Measurements from ENCODE around the gene B4GALNT4. TPM values are rescaled to one million over a fixed set of nuclear protein-coding genes. Genes with fewer than 3 reads are reported as not detected.
"Not testable (repeated sequence)": the region's sequence is repeated elsewhere in the genome, so short reads cannot be mapped to it uniquely, and the experiment has no call there.

The B4GALNT4 gene
- total RNA-seq, 1 donor from 2014 or later = 1.5 TPM

DNA sequence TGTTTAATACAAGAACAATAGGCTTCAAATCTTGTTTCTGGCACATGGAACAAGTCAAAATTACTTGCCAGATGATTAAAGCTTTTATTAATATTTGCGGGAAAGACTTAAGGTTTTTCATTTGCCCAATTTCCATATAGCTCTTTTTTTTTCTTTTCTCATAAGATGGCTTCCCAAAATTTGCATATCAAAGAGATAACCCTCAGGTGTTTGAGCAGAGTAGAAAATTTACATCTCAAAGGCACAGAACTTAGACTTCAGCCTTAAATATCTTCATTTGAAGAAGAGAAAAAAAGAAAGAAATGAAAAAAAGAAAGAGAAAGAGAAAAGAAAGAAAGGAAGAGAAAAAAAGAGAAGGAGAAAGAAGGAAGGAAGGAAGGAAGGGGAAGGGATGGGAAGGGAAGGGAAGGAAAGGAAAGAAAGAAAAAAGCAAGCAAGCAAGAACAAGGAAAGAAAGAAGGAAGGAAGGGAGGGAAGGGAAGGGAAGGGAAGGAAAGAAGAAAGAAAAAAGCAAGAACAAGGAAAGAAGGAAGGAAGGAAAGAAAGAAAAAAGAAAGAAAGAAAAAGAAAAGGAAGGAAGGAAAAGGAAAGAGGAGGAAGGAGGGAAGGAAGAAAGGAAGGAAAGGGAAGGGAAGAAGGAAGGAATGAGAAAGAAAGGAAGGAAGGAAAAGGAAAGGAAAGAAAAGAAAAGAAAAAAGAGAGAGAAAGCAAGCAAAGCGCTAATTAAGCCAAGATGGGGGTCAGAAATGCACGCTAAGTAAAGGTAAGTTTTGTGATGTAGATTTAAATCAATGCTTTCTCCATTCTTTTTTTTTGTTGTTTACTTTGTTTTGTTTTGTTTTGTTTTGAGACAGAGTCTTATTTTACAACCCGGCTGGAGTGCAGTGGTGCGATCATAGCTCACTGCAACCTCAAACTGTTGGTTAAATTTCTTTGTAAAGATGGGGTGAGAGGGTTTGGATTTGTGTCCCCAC is 28.5 kb upstream of the B4GALNT4 start:
- peaks cover 2% of the 10 kb centered on the region for H3K27me3 Mint-ChIP-seq (ENCODE audit: low read depth)
- no peak overlapping the region for H3K4me3 Mint-ChIP-seq (ENCODE audit: low read depth)
- no peak for DNase-seq (ENCODE audit: low spot score)
- H3K36me3 Mint-ChIP-seq (ENCODE audit: low read depth) = no peaks in the 10 kb centered on the region
- H3K9me3 Mint-ChIP-seq = no peaks in the 10 kb centered on the region
- H3K27ac Mint-ChIP-seq = no peak overlapping the region
- intact Hi-C loops (cut with micrococcal nuclease) = no loop called here
- peaks cover 28% of the 10 kb centered on the region for H3K4me1 Mint-ChIP-seq (ENCODE audit: low read depth)

DNA sequence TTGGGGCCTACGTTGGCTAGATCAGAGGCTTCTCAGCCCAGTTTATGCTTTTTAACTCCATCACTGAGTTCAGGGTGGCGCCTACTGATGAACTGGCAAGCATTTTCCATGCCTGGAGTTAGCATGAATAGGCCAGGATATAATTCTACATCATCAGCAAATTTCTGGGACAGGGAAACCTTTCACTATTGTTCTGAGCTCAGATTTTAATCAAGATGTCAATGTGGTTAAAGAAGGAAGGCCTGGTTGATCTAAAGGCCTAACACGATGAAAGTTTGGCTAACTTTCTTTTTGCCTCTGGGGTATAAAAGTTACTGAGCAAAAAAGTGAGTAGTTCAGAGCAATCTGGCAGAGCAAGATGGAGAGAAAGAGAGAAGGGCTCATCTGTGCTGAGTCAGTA is 27.0 kb upstream of the B4GALNT4 start:
- no peak for DNase-seq (ENCODE audit: low spot score)
- Mint-ChIP-seq H3K9me3 (no peaks in the 10 kb centered on the region), H3K36me3 (ENCODE audit: low read depth) (no peaks in the 10 kb centered on the region), H3K27me3 (ENCODE audit: low read depth) (peaks cover 5% of the 10 kb centered on the region), H3K27ac (peak overlapping the region; percentile 82), H3K4me1 (ENCODE audit: low read depth) (peaks cover 17% of the 10 kb centered on the region), H3K4me3 (ENCODE audit: low read depth) (no peak overlapping the region)
- intact Hi-C loops (cut with micrococcal nuclease) = no loop called here

DNA sequence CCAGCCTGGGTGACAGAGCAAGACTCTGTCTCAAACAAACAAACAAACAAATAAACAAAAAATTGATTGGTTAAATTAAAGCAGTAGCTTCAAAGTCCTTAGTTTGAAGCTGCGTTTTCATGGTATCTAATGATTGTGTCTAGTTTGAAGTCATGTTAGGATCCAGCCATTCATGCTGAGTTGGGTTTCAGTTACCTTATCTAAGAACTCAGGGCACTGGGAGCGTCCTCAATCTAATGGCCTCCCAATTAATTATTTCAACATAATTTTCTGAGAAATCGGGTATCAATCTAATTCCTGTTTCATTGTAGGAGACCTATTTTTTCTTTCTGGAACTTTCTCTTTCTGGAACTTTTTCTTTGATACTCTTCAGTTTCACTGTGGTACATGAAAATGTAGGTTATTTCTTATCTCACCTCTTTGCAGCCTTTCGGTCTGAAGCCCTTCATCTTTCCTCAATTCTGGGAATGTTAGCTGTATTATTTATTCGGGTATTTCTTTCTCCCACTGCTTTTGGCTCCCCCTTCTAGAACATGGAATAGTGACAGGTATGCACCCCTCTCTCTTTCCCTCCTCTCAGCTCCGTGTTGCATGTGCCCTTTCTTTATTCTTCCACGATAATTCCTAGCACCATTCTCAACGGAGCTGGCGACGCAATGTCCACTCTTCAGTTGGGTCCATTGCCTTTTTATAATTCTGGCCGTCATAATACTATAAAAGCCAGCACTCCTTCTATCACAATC is 24.3 kb upstream of the B4GALNT4 start:
- no peak for DNase-seq (ENCODE audit: low spot score)
- Mint-ChIP-seq H3K27ac (no peak overlapping the region), H3K27me3 (ENCODE audit: low read depth) (peaks cover 5% of the 10 kb centered on the region), H3K9me3 (no peaks in the 10 kb centered on the region), H3K4me3 (ENCODE audit: low read depth) (no peak overlapping the region), H3K36me3 (ENCODE audit: low read depth) (no peaks in the 10 kb centered on the region), H3K4me1 (ENCODE audit: low read depth) (peaks cover 17% of the 10 kb centered on the region)
- intact Hi-C loops (cut with micrococcal nuclease) = no loop called here

DNA sequence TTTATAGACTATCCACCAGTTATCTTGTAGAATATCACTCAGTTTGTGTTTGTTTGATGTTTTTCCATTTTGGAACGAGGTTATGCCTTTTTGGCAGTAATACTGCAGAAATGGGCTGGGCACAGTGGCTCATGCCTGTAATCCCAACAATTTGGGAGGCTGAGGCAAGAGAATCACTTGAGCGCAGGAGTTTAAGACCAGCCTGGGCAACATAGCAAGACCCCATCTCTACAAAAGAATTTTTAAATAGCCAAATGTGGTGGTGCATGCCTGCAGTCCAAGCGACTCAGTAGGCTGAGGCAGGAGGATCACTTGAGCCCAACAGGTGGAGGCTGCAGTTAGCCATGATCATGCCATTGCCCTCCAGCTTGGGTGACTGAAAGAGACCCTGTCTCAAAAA is 22.8 kb upstream of the B4GALNT4 start:
- peaks cover 18% of the 10 kb centered on the region for H3K4me1 Mint-ChIP-seq (ENCODE audit: low read depth)

DNA sequence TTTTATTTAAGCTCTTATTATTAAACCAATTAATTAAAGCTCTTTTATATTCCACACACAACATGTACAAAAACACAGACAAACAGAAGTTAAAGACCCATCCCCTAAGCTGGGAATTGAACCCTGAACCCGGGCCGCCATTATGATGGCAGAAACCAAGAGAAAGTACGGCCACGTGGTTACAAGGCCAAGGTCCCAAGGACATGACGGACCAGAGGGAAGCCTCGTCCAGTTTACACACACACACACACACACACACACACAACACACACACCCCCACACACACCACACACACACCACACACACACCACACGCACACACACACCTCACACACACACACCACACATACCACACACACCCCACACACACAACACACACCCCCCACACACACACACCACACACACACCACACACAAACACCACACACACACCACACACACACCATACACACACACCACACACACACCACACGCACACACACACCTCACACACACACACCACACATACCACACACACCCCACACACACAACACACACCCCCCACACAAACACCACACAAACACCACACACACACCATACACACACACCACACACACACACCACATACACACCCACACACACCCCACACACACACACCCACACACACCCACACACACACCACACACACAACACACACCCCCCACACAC is 19.9 kb upstream of the B4GALNT4 start:
- not testable (repeated sequence) for H3K9me3 Mint-ChIP-seq; H3K27me3 Mint-ChIP-seq (ENCODE audit: low read depth); DNase-seq (ENCODE audit: low spot score); H3K36me3 Mint-ChIP-seq (ENCODE audit: low read depth); H3K4me3 Mint-ChIP-seq (ENCODE audit: low read depth); H3K27ac Mint-ChIP-seq
- peaks cover 31% of the 10 kb centered on the region for H3K4me1 Mint-ChIP-seq (ENCODE audit: low read depth)
- intact Hi-C loops (cut with micrococcal nuclease) = loop anchor here (2.0 kb wide), 1 partner anchor 17 kb away; no protein-coding TSS in a partner anchor

More for the DNA sequence above, 22.8 kb upstream of the B4GALNT4 start:
- no peak overlapping the region for H3K27ac Mint-ChIP-seq
- no peaks in the 10 kb centered on the region for H3K36me3 Mint-ChIP-seq (ENCODE audit: low read depth)
- peaks cover 3% of the 10 kb centered on the region for H3K27me3 Mint-ChIP-seq (ENCODE audit: low read depth)
- intact Hi-C loops (cut with micrococcal nuclease) = no loop called here
- no peak for DNase-seq (ENCODE audit: low spot score)
- no peaks in the 10 kb centered on the region for H3K9me3 Mint-ChIP-seq
- H3K4me3 Mint-ChIP-seq (ENCODE audit: low read depth) = no peak overlapping the region

DNA sequence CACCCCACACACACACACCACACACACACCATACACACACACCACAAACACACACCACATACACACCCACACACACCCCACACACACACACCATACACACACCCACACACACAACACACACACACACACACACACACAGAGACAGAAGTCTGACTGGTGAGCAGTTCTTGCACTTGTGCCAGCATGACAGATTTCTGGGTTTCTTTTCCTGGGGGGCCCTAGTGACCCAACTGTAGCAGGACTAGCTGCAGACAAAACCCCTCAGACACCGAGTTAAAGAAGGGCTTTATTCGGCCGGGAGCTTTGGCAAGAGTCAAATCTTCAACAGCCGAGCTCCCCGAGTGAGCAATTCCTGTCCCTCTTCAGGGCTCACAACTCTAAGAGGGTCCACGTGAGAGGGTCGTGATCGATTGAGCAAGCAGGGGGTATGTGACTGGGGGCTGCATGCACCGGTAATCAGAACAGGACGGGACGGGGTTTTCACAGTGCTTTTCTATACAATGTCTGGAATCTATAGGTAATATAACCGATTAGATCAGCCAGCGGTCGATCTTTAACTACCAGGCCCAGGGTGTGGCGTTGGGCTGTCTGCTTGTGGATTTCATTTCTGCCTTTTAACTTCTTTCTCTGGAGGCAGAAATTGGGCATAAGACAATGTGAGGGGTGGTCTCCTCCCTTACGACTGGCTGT is 19.1 kb upstream of the B4GALNT4 start:
- H3K4me3 Mint-ChIP-seq (ENCODE audit: low read depth); H3K9me3 Mint-ChIP-seq; H3K27ac Mint-ChIP-seq; H3K36me3 Mint-ChIP-seq (ENCODE audit: low read depth); DNase-seq (ENCODE audit: low spot score); H3K27me3 Mint-ChIP-seq (ENCODE audit: low read depth); intact Hi-C loops (cut with micrococcal nuclease): not testable (repeated sequence)
- peaks cover 33% of the 10 kb centered on the region for H3K4me1 Mint-ChIP-seq (ENCODE audit: low read depth)

DNA sequence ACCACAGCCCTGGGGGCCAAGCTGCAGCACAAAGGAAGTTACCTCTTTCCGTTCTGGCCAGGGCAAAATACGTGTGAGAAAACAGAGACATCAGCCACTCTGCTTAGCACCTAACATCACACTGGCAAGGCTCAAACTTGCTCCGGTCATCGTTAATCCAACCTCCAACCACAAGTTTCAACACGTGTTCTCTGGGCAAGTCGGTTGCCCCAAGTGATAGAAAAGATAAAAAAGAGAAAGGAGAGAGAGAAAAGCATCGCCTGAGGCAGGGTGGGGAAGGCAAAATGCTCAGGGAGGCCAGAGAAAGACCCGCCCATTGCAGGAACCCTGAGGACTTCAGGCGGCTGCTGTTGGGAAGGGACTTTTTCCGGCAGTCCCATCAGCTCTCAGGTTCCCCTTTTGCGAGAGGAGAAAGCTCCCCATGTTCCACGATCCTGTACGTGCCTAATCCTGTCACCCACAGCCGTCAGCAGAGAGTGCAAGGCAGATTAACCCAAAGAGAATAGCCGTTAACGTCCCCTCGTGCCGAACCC is 18.5 kb upstream of the B4GALNT4 start:
- DNase-seq (ENCODE audit: low spot score) = no peak
- intact Hi-C loops (cut with micrococcal nuclease) = no loop called here
- no peaks in the 10 kb centered on the region for H3K9me3 Mint-ChIP-seq
- peaks cover 3% of the 10 kb centered on the region for H3K27me3 Mint-ChIP-seq (ENCODE audit: low read depth)
- no peak overlapping the region for H3K4me3 Mint-ChIP-seq (ENCODE audit: low read depth)
- H3K36me3 Mint-ChIP-seq (ENCODE audit: low read depth) = no peaks in the 10 kb centered on the region
- peaks cover 32% of the 10 kb centered on the region for H3K4me1 Mint-ChIP-seq (ENCODE audit: low read depth)
- no peak overlapping the region for H3K27ac Mint-ChIP-seq

DNA sequence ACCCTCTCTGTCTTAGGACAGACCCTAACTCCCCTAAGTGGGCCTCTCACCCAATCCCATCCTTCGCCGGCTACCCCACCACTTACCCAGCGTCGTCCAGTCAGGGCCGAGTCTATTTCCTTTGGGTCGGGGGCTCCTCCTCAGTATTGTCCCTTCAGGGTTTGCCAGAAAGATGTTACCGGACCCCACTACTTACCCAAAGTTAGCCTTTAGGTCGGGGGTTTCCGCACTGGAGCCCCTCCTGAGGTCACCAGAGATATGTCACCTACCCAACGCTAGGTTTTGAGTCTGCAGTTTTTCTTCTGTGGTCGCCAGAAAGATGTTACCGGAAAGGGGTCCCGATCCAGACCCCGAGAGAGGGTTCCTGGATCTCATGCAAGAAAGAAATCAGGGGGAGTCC is 17.9 kb upstream of the B4GALNT4 start:
- intact Hi-C loops (cut with micrococcal nuclease) = no loop called here
- H3K4me3 Mint-ChIP-seq (ENCODE audit: low read depth) = no peak overlapping the region
- peaks cover 32% of the 10 kb centered on the region for H3K4me1 Mint-ChIP-seq (ENCODE audit: low read depth)
- no peak for DNase-seq (ENCODE audit: low spot score)
- H3K9me3 Mint-ChIP-seq = no peaks in the 10 kb centered on the region
- H3K27me3 Mint-ChIP-seq (ENCODE audit: low read depth) = peaks cover under 1% of the 10 kb centered on the region
- no peaks in the 10 kb centered on the region for H3K36me3 Mint-ChIP-seq (ENCODE audit: low read depth)
- no peak overlapping the region for H3K27ac Mint-ChIP-seq

DNA sequence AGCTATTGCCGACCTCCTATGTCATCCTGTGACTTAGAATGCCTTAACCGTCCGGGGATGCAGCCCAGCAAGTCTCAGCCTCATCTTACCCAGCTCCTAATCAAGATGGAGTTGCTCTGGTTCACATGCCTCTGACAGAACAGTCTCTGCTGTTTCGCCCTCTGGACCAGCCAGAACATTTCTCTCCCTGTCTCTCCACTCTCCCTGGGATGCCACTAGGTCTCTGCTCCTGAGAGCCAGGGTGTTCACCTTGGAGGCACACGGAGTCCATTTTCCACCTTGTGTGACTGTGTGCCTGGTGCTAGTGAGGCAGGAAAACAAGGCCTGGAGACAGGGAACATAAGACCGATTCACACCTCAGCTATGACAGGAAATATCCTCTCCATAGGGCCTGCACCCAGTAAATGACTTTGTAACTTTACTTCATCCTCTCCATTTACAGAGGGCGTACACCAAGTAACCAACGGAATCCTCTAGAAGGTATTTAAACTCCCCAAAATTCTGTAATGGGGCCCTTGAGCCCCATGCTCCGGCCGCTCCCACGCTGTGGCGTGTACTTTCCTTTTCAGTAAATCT is 16.8 kb upstream of the B4GALNT4 start:
- Mint-ChIP-seq H3K9me3 (no peaks in the 10 kb centered on the region), H3K27ac (peak overlapping the region; percentile 4)
- intact Hi-C loops (cut with micrococcal nuclease) = no loop called here

DNA sequence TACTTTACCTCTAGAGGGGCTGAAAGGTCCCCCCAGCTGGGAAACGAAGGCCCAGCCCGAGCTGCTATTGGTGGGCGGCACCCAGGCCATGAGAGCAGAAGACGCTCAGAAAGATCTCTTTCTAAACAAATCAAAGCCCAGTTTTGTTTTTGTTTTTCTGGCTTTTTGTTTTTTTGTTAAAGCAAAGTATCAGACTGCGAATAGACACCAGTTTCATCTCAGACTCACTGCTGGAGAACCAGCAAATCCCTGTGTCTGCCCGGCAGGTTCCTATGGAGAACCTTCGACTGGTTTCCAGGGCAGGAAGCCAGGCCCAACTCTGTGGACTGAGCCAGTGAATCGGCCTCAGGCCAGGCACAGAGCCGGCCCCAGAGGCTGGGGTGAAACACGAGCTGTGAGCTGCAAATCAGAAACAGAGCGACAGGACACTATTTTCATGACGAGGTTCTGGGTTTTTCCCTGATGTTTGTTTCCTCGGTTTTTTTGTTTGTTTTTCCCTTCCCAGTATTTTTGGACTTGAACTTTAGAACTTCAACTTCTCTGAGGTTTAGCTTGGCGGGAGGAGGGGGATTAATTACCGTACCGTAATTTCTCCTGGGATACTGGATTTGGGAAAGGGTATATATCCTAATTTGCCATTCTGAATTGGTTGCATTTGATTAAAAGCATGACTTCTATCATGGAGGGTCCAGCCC is 16.0 kb upstream of the B4GALNT4 start:
- no peaks in the 10 kb centered on the region for H3K27me3 Mint-ChIP-seq (ENCODE audit: low read depth)

More for the DNA sequence above, 16.8 kb upstream of the B4GALNT4 start:
- Mint-ChIP-seq H3K4me1 (ENCODE audit: low read depth) (peaks cover 32% of the 10 kb centered on the region), H3K36me3 (ENCODE audit: low read depth) (no peaks in the 10 kb centered on the region), H3K4me3 (ENCODE audit: low read depth) (no peak overlapping the region), H3K27me3 (ENCODE audit: low read depth) (no peaks in the 10 kb centered on the region)
- DNase-seq (ENCODE audit: low spot score) = no peak

More for the DNA sequence above, 16.0 kb upstream of the B4GALNT4 start:
- Mint-ChIP-seq H3K4me3 (ENCODE audit: low read depth) (no peak overlapping the region), H3K27ac (peak overlapping the region; percentile 40), H3K9me3 (no peaks in the 10 kb centered on the region), H3K36me3 (ENCODE audit: low read depth) (no peaks in the 10 kb centered on the region), H3K4me1 (ENCODE audit: low read depth) (peaks cover 32% of the 10 kb centered on the region)
- intact Hi-C loops (cut with micrococcal nuclease) = no loop called here
- no peak for DNase-seq (ENCODE audit: low spot score)

All from activated T-helper 2 cell treated with anti-CD3 and anti-CD28 coated beads, Interferon-gamma antibody, Interleukin-2, Interleukin-4, amounts not matched to agents 10 μg/mL and 5 μg/mL and 100 μg/mL, durations not matched to agents 14 hours and 24 hours and 36 hours (primary cell).